Naive thymus-derived CD8-positive, alpha-beta T cell (primary cell): ENCODE measurements around the gene TEF. TPM values are rescaled to one million over a fixed set of nuclear protein-coding genes. Genes with fewer than 3 reads are reported as not detected.

Source experiments
- ATAC-seq, 2 donors: fragments of 150-1000 bp; cut with Tn5 transposase in 1 of 2; sonication (Bioruptor Pico), chemical (Tn5 transposase) in 1 of 2; 1 replicate in 1 of 2; 2 replicates in 1 of 2; pipeline ENCODE4 v1.10.0; 2021; ENCODE audit warnings: mild to moderate bottlenecking in 2 of 2, moderate library complexity in 2 of 2
- POLR2A ChIA-PET: fragments of 350-600 bp; sonication (Branson Sonifier 250); formaldehyde crosslinking; loops from one replicate; lab custom pipeline; 2021; ENCODE audit warnings: antibody characterized with exemption; lab: Charles Lee
- DNase-seq, 10 donors: peaks; one replicate each; pipeline versions ENCODE4 v3.0.0 to v3.0.0-alpha.2; 2020 to 2022
- H3K27ac Mint-ChIP-seq, 10 donors: one replicate each; pipeline ENCODE4 v1.8.0; 2020 to 2022; ENCODE audit warnings: mild to moderate bottlenecking in 10 of 10, mixed read lengths in 10 of 10, moderate library complexity in 4 of 10, inconsistent platforms in 1 of 10
- H3K27me3 Mint-ChIP-seq, 5 donors: one replicate each; pipeline ENCODE4 v1.8.0; 2021 to 2022; ENCODE audit warnings: mixed read lengths in 5 of 5
- H3K36me3 Mint-ChIP-seq, 3 donors: one replicate each; pipeline ENCODE4 v1.8.0; 2020 to 2022; ENCODE audit warnings: mixed read lengths in 3 of 3, mild to moderate bottlenecking in 2 of 3, inconsistent platforms in 1 of 3
- H3K4me1 Mint-ChIP-seq, 4 donors: one replicate each; pipeline ENCODE4 v1.8.0; 2021 to 2022; ENCODE audit warnings: mixed read lengths in 4 of 4
- H3K4me3 Mint-ChIP-seq, 10 donors: one replicate each; pipeline ENCODE4 v1.8.0; 2020 to 2022; ENCODE audit warnings: mild to moderate bottlenecking in 10 of 10, mixed read lengths in 10 of 10, moderate library complexity in 6 of 10, inconsistent platforms in 1 of 10
- H3K9me3 Mint-ChIP-seq, 9 donors: one replicate each; pipeline ENCODE4 v1.8.0; 2020 to 2022; ENCODE audit warnings: mixed read lengths in 9 of 9, mild to moderate bottlenecking in 3 of 9, inconsistent platforms in 1 of 9, moderate library complexity in 1 of 9
- polyA plus RNA-seq, 3 donors: library from polyadenylated mRNA; unstranded; fragments of 300-500 nt; fragmentation: Illumina TruSeq; gene quantifications; one replicate each; pipeline ENCODE4 v1.2.3, GENCODE V29; 2021
- total RNA-seq, 8 experiments: library from RNA in 2 of 8; stranded (reverse) in 2 of 8; gene quantifications; one replicate each; pipeline ENCODE4 v1.2.3 and lab custom pipeline; 2021 to 2026

Gene TEF
- total and polyA plus RNA-seq, 5 experiments from 2014 or later = 2.0 to 5.9 (median 5.2) TPM

DNA sequence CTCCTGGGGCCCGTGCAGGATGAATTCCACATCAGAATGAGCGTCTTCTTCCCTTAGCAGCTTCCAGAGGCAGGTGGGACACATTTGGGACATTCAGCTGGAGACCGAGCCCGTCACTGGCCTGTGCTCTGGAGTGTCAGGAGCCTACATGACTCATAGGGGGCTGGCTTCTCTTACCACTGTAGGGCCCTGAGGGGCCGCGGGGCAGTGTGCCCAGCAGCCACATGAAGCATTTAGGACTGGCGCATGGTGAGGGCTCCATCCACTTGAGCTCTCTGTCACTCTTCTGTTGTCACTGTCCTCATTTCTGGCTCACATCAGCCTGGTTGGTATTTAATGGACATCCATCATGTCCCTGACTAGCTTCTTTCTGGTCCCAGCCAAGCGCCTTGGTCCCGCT, 38.0 kb upstream of the TEF start:
- POLR2A ChIA-PET = no interaction called here
- DNase-seq (no peak), ATAC-seq (no peak)
- H3K4me1 Mint-ChIP-seq = no peaks in the 10 kb centered on the region
- H3K27ac Mint-ChIP-seq = no peak overlapping the region
- H3K27me3 Mint-ChIP-seq = no peaks in the 10 kb centered on the region
- no peak overlapping the region for H3K4me3 Mint-ChIP-seq
- H3K36me3 Mint-ChIP-seq = peaks cover 0 to 80% (median 6%) of the 10 kb centered on the region in 3 donors
- H3K9me3 Mint-ChIP-seq = no peaks in the 10 kb centered on the region

- DNase-seq (no peak), ATAC-seq (no peak)
- H3K27ac Mint-ChIP-seq = peak overlapping the region in 3 of 10 donors; percentile 7 to 71 (median 28)
- no peaks in the 10 kb centered on the region for H3K9me3 Mint-ChIP-seq
- peaks cover 0 to 79% (median 7%) of the 10 kb centered on the region in 3 donors for H3K36me3 Mint-ChIP-seq
- H3K4me1 Mint-ChIP-seq = no peaks in the 10 kb centered on the region
- H3K4me3 Mint-ChIP-seq = no peak overlapping the region
- no peaks in the 10 kb centered on the region for H3K27me3 Mint-ChIP-seq
- POLR2A ChIA-PET = interaction anchor here (0.6 kb wide), 1 partner anchor 26 kb away, joined by 5 read pairs; no protein-coding TSS in a partner anchor
These were observed 37.5 kb upstream of the TEF start for GRCh38 chr22:41344189-41344788.

DNA sequence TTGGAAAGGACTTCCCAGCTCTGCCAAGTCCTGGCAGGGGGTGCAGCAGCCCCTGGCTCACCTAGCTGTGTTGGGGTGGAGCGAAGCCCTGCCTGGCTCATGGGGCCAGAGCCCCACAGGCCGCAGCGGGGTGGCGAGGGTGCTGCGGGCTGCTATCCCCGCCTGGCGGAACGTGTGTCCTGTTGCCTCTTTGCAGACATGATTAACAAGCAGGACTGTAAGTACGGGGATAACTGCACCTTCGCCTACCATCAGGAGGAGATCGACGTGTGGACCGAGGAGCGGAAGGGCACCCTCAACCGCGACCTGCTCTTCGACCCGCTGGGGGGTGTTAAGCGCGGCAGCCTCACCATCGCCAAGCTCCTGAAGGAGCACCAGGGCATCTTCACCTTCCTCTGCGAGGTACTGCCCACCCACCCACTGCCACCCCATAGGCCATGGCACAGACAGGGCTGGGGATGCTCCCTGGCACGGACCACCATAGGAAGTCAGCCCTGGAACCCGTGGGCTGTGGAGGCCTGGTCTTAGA, 35.9 kb upstream of the TEF start:
- DNase-seq (no peak), ATAC-seq (no peak)
- H3K27ac Mint-ChIP-seq = no peak overlapping the region
- peaks cover 5 to 83% (median 8%) of the 10 kb centered on the region in 3 donors for H3K36me3 Mint-ChIP-seq
- no peak overlapping the region for H3K4me3 Mint-ChIP-seq
- H3K27me3 Mint-ChIP-seq = no peaks in the 10 kb centered on the region
- peaks cover 0 to 4% (median 0%) of the 10 kb centered on the region in 4 donors for H3K4me1 Mint-ChIP-seq
- H3K9me3 Mint-ChIP-seq = no peaks in the 10 kb centered on the region
- POLR2A ChIA-PET = interaction anchor here (1.2 kb wide), 1 partner anchor 59 kb away, joined by 3 read pairs; no protein-coding TSS in a partner anchor

- Mint-ChIP-seq H3K4me1 (peaks cover 0 to 4% (median 0%) of the 10 kb centered on the region in 4 donors), H3K27ac (peak overlapping the region in 2 of 10 donors; percentile 3 to 37), H3K9me3 (no peaks in the 10 kb centered on the region), H3K4me3 (no peak overlapping the region), H3K27me3 (no peaks in the 10 kb centered on the region), H3K36me3 (peaks cover 5 to 89% (median 9%) of the 10 kb centered on the region in 3 donors)
- POLR2A ChIA-PET = interaction anchor here (0.7 kb wide), 1 partner anchor 164 kb away, joined by 6 read pairs; no protein-coding TSS in a partner anchor
- ATAC-seq (no peak), DNase-seq (no peak)
These were observed 34.5 kb upstream of the TEF start for GRCh38 chr22:41347066-41347859.

DNA sequence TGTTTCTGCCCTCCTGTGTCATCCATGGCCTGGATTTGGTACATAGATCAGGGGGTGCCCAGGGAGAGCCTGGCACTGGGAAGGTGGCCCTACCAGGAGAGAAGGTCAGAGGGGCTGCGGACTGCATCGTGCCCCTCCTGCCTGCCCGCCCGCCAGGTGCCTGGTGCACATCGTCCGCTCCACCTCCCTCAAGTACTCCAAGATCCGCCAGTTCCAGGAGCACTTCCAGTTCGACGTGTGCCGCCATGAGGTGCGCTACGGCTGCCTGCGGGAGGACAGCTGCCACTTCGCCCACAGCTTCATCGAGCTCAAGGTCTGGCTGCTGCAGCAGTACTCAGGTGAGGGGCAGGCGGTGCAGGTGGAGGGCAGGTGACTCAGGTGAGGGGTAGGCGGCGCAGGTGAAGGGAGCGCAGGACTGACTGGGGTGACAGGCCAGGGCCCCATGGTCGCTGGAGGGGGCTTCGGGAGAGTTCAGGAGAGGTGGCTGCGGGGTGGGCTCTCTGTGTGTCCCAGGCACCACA, 32.7 kb upstream of the TEF start:
- H3K4me3 Mint-ChIP-seq = no peak overlapping the region
- H3K9me3 Mint-ChIP-seq = no peaks in the 10 kb centered on the region
- POLR2A ChIA-PET = interaction anchor here (0.5 to 0.7 kb wide), 3 partner anchors 20 to 169 kb away, joined by 3 to 5 read pairs (median 4); no protein-coding TSS in a partner anchor
- H3K36me3 Mint-ChIP-seq = peaks cover 5 to 86% (median 9%) of the 10 kb centered on the region in 3 donors
- ATAC-seq (no peak), DNase-seq (no peak)
- H3K27ac Mint-ChIP-seq = peak overlapping the region in 1 of 10 donors; percentile 49
- peaks cover 0 to 4% (median 0%) of the 10 kb centered on the region in 4 donors for H3K4me1 Mint-ChIP-seq
- H3K27me3 Mint-ChIP-seq = no peaks in the 10 kb centered on the region

GRCh38 chr22:41350087-41350486, 31.7 kb upstream of the TEF start:
- DNase-seq (no peak), ATAC-seq (no peak)
- H3K27ac Mint-ChIP-seq = peak overlapping the region in 5 of 10 donors; percentile 9 to 74 (median 37)
- no peaks in the 10 kb centered on the region for H3K27me3 Mint-ChIP-seq
- H3K4me3 Mint-ChIP-seq = no peak overlapping the region
- peaks cover 5 to 85% (median 9%) of the 10 kb centered on the region in 3 donors for H3K36me3 Mint-ChIP-seq
- peaks cover 0 to 7% (median 0%) of the 10 kb centered on the region in 4 donors for H3K4me1 Mint-ChIP-seq
- no peaks in the 10 kb centered on the region for H3K9me3 Mint-ChIP-seq
- POLR2A ChIA-PET = no interaction called here

- Mint-ChIP-seq H3K27me3 (no peaks in the 10 kb centered on the region), H3K36me3 (peaks cover 5 to 84% (median 9%) of the 10 kb centered on the region in 3 donors), H3K4me1 (peaks cover 0 to 7% (median 0%) of the 10 kb centered on the region in 4 donors), H3K4me3 (no peak overlapping the region), H3K9me3 (no peaks in the 10 kb centered on the region), H3K27ac (peak overlapping the region in 1 of 10 donors; percentile 74)
- ATAC-seq (no peak), DNase-seq (no peak)
- POLR2A ChIA-PET = interaction anchor here (0.6 kb wide), 1 partner anchor 292 kb away, joined by 5 read pairs; no protein-coding TSS in a partner anchor
These were observed 30.7 kb upstream of the TEF start for GRCh38 chr22:41351011-41351410.

DNA sequence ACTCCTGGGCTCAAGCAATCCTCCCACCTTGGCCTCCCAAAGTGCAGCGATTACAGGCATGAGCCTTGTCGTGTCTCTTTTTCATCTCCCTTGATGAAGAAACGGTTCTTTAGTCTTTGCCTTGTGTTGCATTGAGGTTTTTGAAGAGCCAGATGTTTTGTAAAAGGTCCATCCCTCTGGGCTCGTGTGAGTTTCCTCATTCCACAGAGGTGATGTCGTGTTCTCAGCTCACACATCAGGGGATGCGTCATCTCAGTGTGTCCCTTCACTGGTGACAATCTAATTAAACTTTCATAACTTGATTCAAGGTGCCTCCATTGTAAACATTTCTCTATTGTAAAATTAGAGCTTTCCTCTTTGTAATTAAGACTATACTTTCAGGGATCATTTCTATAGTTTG, 29.7 kb upstream of the TEF start:
- no peak overlapping the region for H3K27ac Mint-ChIP-seq
- no peaks in the 10 kb centered on the region for H3K27me3 Mint-ChIP-seq
- DNase-seq = no peak
- H3K36me3 Mint-ChIP-seq = peaks cover 5 to 82% (median 7%) of the 10 kb centered on the region in 3 donors
- no peak overlapping the region for H3K4me3 Mint-ChIP-seq
- no peaks in the 10 kb centered on the region for H3K9me3 Mint-ChIP-seq
- POLR2A ChIA-PET = no interaction called here
- peaks cover 0 to 7% (median 0%) of the 10 kb centered on the region in 4 donors for H3K4me1 Mint-ChIP-seq
- no peak for ATAC-seq

DNA sequence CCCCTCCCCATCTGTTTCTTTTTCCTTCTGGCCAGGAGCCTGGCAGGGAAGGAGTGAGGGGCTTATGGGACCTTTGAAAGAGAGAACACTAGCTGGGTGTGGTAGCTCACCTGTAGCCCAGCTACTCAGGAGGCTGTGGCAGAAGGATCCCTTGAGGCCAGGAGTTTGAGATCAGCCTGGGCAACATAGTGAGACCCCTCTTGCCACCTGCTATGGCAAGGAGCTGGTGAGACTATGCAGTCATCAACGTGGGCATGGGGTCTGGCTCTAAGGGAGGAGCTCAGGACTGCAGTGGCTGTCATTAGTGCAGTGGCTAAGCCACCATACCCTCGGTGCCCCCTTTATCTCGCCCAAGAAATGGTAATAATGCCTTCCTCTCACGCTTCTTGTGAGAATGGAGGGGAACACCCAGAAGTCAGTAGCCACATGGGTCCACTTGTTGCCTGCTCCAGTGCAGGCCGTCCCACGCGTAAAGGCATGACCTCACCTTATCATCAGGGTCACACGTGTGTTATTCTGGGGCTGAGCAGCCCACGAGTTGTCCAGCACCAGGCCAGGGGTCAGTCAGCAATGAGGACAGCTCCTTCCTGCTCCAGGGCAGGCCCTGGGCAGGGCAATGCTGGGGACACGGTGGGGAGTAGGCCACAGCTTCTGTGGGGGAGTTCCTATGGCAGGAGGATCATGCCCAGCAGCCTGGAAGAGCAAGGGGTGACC, 27.7 kb upstream of the TEF start:
- ATAC-seq (no peak), DNase-seq (no peak)
- Mint-ChIP-seq H3K36me3 (peaks cover 5 to 73% (median 5%) of the 10 kb centered on the region in 3 donors), H3K27ac (peak overlapping the region in 5 of 10 donors; percentile 21 to 76 (median 48)), H3K27me3 (no peaks in the 10 kb centered on the region), H3K4me1 (peaks cover 0 to 7% (median under 1%) of the 10 kb centered on the region in 4 donors), H3K4me3 (no peak overlapping the region), H3K9me3 (no peaks in the 10 kb centered on the region)
- POLR2A ChIA-PET = no interaction called here

GRCh38 chr22:41354979-41355378, 26.8 kb upstream of the TEF start:
- H3K27ac Mint-ChIP-seq = peak overlapping the region in 2 of 10 donors; percentile 36 to 85
- no peak for ATAC-seq
- DNase-seq = no peak
- H3K27me3 Mint-ChIP-seq = no peaks in the 10 kb centered on the region
- POLR2A ChIA-PET = no interaction called here
- peaks cover 0 to 6% (median 2%) of the 10 kb centered on the region in 4 donors for H3K4me1 Mint-ChIP-seq
- H3K4me3 Mint-ChIP-seq = no peak overlapping the region
- no peaks in the 10 kb centered on the region for H3K9me3 Mint-ChIP-seq
- H3K36me3 Mint-ChIP-seq = peaks cover 3 to 67% (median 5%) of the 10 kb centered on the region in 3 donors

DNA sequence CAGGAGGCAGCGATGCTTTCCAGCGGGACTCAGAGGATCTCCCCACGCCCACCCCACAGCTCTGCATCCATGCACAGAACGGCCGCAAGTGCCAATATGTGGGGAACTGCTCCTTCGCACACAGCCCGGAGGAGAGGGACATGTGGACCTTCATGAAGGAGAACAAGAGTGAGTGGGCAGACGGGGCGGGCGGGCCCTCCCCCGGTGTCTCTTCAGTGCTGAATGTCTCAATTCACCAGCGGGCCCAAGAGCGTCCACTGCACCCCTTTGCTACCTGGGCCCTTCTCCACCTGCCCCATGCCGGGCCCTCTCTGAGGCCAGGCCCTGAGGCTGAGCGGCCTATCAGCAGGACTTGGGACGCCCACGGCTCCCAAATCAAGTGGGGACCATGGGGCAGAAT, 25.8 kb upstream of the TEF start:
- POLR2A ChIA-PET = no interaction called here
- H3K4me1 Mint-ChIP-seq = peaks cover 0 to 5% (median 2%) of the 10 kb centered on the region in 4 donors
- DNase-seq (no peak), ATAC-seq (no peak)
- peaks cover 0 to 60% (median 3%) of the 10 kb centered on the region in 3 donors for H3K36me3 Mint-ChIP-seq
- H3K4me3 Mint-ChIP-seq = no peak overlapping the region
- no peak overlapping the region for H3K27ac Mint-ChIP-seq
- no peaks in the 10 kb centered on the region for H3K9me3 Mint-ChIP-seq
- no peaks in the 10 kb centered on the region for H3K27me3 Mint-ChIP-seq

DNA sequence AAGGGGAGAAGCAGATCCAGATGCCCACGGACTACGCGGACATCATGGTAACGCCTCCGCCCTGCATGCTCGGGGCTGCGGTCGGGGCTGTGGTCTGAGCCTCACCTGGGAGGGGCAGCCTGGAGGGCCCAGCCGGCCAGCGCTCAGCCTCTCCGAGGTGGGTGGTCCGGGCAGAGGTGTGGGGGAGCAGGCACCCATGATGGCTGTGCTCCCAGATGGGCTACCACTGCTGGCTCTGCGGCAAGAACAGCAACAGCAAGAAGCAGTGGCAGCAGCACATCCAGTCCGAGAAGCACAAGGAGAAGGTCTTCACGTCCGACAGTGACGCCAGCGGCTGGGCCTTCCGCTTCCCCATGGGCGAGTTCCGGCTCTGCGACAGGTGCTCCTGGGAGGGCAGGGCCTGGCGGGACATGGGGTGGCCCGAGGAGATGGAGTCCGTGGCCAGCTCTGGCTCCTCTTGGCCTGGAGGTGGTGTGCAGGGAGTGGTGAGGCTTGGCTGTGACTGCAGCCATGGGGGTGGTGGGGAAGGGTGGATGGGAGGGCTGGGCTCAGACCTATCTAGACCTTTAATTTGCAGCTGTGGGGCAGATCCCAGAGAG, 25.2 kb upstream of the TEF start:
- DNase-seq (no peak), ATAC-seq (no peak)
- H3K36me3 Mint-ChIP-seq = peaks cover 0 to 53% (median 3%) of the 10 kb centered on the region in 3 donors

More for the DNA sequence above, 25.2 kb upstream of the TEF start:
- H3K9me3 Mint-ChIP-seq = no peaks in the 10 kb centered on the region
- no peaks in the 10 kb centered on the region for H3K27me3 Mint-ChIP-seq
- no peak overlapping the region for H3K27ac Mint-ChIP-seq
- no peak overlapping the region for H3K4me3 Mint-ChIP-seq
- POLR2A ChIA-PET = no interaction called here
- peaks cover 0 to 5% (median 2%) of the 10 kb centered on the region in 4 donors for H3K4me1 Mint-ChIP-seq
